ENCODE measurements around the gene IGF1R.

The IGF1R gene

DNA sequence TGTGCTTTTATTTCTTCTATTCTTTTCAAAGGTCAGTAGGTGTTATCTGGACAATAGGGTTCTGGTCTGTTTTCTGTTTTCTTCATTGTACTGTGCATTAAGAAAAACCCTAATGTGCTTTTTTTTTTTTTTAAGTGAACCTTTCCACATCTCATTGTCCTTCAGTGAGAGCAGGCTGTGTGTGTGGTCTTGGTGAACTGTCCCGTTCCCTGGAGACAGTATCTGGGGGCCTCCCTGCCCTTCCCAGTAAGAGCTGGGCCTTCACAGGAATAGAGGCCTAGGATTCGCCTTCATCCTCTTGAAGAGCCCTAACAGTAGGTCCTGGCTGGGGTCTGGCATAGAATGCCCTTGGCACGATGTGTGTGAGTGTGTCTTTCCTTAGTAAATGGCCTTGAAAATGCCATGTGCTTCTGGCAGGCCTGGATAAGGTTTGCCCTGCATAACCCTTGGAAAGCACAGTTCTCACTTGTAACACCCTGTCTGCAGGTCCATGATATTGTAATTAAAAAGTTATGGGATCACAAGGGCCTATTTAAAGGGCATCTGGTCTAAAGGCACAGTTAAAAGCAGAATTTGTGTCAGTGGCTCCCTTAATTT is 81.2 kb downstream of the IGF1R start:
- DNase-seq = no peak

DNA sequence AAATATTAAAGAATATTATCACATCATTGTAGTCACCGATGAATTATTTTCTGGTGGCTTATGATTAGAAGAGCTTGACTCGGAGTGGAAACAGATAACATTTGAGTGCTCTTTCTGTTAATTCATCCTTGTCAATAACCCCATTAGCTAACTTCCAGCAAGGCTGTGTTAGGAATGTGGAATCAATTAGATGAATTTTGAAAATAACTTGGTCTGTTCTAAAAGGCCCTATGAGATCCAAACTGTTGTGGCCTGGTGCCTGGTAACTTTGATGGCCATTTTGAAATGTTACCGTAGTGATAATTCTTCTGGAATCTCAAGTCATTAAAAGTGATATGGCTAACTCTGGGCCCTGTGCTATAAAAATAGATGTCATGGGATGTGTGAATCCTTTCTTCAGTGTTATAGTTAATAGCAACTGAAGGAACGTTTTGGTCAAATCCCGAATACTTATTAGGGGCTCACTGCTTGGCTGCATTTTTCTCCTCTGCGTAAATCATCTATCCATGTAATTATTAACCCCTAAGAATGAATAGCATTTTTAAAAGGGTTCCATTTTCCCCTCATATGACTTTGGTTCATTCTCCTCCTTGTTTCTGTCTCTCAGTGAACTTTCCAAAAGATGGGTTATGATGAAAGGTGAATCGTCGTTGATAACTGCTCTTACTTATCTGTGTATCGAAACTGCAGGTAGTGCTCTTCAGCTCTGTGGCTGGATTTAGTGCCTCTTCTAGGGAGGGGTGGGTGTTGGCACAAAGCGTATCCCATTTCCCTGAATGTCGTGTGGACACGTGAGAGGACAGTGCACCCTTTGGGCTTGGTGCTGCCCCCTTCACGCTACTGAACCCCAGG is 82.7 kb downstream of the IGF1R start:
- DNase-seq = no peak

GRCh38 chr15:98731712-98732450 is 83.5 kb downstream of the IGF1R start:
- DNase-seq = no peak

DNA sequence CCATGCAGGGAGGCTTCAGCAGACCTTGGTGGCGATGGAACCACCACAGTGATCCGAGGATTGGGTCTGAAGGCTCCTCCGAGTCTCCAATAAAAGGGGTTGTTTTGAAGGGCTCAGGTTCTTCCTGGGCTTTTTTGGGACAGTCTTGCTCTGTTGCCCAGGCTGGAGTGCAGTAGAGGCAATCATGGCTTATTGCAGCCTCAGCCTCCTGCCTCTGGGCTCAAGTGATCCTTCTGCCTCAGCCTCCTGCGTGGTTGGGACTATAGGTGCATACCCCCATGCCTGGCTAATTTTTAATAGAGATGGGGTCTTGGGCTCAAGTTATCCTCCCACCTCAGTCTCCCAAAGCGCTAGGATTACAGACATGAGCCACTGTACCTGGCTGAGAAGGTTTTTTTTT is 84.8 kb downstream of the IGF1R start:
- DNase-seq = no peak

DNA sequence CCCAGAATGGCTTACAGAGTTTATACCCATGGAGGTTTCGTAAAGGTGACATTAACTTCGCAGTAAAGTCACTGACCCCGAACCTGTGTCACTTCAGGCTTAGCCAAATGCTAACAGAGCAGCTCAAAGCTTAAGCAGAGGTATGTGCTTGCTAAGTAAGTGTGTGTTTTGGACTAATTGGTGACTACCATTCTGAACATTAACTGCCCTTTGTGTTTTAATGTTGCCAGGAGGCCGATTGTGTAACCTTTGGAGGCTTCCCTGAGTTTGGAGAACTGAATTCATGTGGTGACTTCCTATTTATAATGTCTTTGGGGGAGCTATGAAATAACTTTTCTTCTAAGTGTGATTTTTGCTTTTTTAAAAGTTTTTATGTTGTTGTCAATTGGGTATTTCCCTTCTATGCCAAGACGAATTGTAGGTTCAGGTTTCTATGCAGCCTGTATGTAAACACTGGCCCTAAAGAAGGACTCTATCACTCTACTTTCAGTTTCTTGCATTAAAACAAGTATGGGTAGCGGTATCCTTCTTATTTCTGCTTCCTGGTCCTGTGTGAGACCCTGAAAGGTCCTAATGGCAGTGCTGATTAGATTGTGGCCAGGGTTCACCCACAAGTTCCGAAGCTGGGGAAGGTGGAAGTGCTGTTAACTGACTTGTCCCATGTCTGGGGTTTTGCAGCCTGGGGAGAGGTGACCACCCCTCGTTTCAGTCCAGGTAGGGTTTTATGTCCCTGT is 86.3 kb downstream of the IGF1R start:
- no peak for DNase-seq

DNA sequence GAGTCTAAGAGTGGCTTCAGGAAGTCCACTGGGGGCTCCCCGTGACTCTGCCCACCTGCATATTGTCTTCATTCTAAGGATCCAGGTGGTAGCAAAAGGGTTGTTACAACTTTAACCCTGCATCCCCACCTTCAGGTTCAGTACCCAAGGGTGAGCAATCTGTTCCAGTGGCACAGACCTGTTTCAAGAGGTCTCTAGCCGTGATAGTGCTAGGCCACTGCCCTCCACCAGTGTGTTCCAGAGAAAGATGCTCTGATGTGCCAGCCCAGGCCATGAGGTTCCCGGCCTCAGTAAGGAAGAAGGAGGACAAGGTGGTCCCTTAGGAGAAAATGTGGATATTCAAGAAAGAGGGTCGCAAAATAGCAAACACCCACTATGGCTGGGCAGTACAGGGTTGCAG is 87.0 kb downstream of the IGF1R start:
- DNase-seq = no peak

DNA sequence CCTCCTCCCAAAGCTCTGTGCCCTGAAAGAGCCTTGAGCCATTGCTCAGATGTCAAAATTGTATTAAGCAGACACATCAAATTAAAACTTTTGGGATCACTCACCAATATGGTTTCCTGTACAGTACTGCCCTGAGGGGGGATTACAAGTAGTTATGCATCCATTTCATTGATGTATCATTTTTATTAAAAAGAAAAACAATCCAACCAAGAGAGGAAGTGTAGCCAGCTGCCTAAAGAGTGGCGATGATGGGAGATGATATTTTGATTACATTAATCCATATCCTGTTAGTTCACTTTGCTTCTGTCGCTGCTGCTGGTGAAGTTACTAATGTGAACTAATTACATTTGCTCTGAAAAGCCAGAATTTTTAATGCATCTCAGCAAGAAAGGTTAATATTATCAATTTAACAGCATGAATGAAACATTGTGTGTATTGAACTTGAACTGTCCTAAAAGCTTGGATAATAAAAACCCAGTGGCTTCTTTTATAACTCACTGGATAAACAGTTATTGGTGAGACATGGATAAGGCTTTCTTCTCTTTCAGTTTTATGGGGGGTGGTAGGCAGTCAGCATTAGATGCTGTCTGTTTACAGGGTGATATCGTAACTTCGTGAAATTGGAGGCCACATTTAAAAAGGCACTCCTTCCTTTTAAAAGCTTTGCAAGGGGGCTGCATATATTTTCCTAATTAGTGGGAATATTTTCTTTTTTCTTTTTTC is 87.7 kb downstream of the IGF1R start:
- no peak for DNase-seq

GRCh38 chr15:98737159-98737558 is 88.8 kb downstream of the IGF1R start:
- DNase-seq = no peak

DNA sequence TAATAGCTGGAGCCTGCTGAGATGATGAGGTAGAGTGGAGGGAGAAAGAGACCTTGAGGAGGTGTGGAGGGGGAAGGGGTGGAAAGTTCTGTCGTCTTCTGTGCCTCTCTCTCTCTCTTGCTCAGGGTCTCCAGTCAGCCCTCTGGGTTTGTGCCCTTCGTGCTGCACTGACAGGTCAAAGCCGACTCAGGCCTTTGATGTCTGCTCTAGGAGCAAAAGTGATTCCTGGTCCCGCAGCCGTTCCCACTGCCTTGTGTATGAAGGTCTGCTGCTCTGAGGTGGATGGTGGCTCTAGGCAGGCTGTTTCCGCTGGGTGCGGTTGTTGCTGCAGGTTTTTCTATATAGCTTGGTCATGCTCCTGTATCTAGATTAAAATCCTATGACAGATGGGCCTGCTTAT is 89.4 kb downstream of the IGF1R start:
- no peak for DNase-seq

GRCh38 chr15:98738689-98739401 is 90.5 kb downstream of the IGF1R start:
- no peak for DNase-seq

GRCh38 chr15:98740295-98740694 is 92.0 kb downstream of the IGF1R start:
- no peak for DNase-seq

DNA sequence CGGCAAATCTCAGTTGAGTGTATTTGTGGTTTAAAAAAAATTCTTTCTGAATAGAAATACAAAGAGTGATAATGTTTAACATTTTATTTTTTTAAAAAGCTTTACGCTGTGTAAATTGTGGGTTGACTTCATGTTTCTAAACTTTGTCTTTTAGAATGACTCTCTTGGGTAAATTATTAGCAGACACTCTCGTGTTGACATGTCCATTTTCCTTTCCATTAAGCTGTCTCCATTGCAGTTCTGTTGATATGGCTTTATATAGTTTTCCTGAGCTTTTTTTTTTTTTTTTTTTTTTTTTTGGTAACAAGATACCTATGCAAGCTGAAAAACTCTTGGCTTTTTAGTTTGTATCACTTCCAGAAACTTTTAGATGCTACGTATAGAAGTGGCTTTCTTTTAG is 92.6 kb downstream of the IGF1R start:
- no peak for DNase-seq

GRCh38 chr15:98743177-98743576 is 94.8 kb downstream of the IGF1R start:
- no peak for DNase-seq

DNA sequence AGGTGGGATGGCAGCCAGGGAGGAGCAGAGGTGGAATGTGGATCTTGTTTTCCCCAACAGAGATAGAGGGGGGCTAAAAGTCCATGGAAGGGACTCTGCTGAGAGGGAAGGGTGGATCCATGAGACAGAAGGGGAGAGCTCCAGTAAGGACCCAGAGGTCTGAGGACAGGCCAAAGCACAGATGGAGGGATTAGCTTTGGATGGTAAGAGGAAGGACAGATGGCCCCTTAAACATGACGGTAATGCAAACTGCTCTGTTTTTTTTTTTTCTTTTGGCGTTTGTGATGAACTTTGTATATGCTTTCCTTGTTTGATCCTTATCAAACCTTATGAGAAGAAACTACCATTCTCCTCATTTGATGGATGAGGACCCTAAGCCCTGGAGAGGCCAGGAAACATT is 96.2 kb downstream of the IGF1R start:
- DNase-seq = no peak

GRCh38 chr15:98745179-98745578 is 96.8 kb downstream of the IGF1R start:
- no peak for DNase-seq

- no peak for DNase-seq
Observed at GRCh38 chr15:98745650-98746374, 97.5 kb downstream of the IGF1R start.

DNA sequence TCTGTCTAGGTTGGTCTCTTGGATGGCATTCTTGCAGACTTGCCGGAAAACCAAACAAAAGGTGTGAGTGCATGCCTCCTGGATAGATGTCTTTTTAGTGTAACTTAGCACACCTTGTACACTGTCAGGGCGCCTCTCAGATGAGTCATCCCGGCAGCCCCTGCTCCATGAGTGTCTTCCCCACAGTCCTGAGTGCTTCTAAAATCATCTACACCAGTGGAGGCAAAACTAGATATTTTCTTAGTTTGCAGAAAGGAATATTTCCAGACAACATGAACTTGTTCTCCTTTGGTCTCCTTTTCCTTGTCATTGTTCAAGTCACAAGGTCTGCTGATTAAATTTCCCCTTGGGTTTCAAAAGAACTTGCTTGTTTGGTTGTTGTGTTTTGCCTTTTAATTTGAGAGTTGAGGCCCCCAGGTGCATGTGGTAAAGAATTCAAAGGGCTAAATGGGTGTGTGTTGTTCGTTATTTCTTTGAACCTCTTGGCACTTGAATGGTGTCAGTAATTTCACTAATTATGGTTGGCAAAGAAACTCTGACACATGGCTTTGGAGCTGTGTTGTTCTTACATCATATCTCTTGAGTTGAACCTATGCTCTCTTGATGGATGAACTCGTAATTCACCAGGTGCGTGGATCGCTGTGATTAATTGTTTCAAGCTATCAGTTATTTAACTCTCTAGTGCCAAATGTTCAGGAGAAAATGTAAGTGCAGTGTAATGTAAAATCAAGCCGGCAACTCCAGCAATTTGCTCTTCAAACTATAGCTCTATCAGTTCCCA is 98.2 kb downstream of the IGF1R start:
- no peak for DNase-seq

DNA sequence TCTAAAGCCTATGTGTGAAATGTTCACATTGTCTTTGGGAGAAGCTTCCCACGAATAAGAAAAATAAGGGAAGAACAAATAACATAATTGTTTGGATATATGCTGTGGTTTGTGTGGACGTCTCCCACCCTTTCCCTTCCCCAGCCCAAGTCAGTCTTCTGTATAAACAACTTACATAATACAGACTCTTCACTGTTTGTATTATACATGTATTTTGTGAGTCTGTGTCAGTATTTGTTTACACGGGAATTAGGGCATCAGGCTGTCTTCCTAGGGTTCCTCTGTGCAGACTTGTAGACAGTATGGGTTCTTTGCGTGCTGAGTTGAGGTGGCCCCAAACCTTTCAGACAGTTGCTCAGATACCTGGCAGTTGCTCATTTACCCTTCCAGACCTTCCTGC is 103.4 kb downstream of the IGF1R start:
- no peak for DNase-seq

DNA sequence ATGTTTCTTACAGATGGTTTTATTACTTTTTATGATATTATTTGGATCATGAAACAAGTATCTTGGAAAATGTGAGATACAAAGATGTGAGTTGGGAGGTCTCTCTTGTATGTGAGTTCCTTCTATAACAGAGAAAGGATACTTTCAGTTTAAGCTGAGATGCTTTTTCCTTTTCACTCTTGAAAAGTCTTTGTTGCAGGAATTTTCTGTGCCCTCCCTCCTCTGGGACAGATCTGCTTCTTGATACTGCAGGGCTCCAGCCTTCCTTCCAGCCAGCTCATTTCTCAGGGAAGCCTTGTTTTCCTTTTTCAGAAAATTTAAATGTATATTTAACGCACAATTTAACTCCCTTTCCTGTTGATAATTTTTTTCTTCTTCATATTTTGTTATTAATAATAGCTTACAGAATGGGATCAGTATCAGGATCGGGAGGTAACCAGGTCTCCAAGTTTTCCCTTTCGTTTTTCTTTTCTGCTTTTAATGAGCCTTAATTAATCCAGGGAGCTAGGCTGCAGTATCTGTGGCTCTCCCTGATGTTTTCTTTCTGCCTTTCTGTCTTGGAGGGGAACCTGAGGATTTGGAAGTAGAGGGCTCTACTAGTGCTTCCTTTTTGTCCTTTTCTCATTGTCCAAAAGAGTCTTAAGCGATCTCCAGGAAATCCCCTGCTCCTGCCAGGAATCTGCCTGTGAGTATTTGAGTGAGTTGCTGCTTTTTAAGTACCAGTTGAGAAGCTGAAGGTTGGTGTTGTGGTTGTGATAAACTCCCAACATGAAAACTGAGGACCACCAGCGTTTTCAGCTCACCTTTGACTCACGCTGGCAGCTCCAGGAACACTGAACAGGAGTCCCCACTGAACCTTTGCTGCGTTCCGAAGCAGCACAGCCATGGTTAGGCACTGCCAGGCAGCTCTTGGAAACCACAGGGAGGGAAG is 105.7 kb downstream of the IGF1R start:
- no peak for DNase-seq

Data from NCI-H1436 (cell line).